ENCODE measurements around the gene TBC1D21. TPM values are rescaled to one million over a fixed set of nuclear protein-coding genes. Genes with fewer than 3 reads are reported as not detected.

Gene TBC1D21
- total RNA-seq, 1 donor from 2014 or later, result not detected

- Histone ChIP-seq H3K4me1 (no peaks in the 10 kb centered on the region), H3K36me3 (no peaks in the 10 kb centered on the region), H3K27me3 (no peaks in the 10 kb centered on the region), H3K4me3 (no peak overlapping the region), H3K9me3 (no peaks in the 10 kb centered on the region), H3K27ac (no peak overlapping the region)
- no peak for DNase-seq (ENCODE audit: low spot score in 2 of 2)
- intact Hi-C loops (cut with DNase I), result no loop called here
- no peak for TF ChIP-seq CTCF (IDR thresholded peaks at IDR 0.05)
Measured at GRCh38 chr15:73867426-73867825, 5.9 kb upstream of the TBC1D21 start.

GRCh38 chr15:73867956-73868355, 5.4 kb upstream of the TBC1D21 start:
- Histone ChIP-seq H3K27me3 (no peaks in the 10 kb centered on the region), H3K4me3 (no peak overlapping the region), H3K4me1 (no peaks in the 10 kb centered on the region), H3K9me3 (no peaks in the 10 kb centered on the region), H3K36me3 (no peaks in the 10 kb centered on the region), H3K27ac (no peak overlapping the region)
- TF ChIP-seq CTCF (IDR thresholded peaks at IDR 0.05), result no peak
- intact Hi-C loops (cut with DNase I), result no loop called here
- no peak for DNase-seq (ENCODE audit: low spot score in 2 of 2)

GRCh38 chr15:73869216-73869995, 4.0 kb upstream of the TBC1D21 start:
- Histone ChIP-seq H3K27me3 (no peaks in the 10 kb centered on the region), H3K4me1 (no peaks in the 10 kb centered on the region), H3K36me3 (no peaks in the 10 kb centered on the region), H3K9me3 (no peaks in the 10 kb centered on the region), H3K4me3 (no peak overlapping the region), H3K27ac (no peak overlapping the region)
- DNase-seq (ENCODE audit: low spot score in 2 of 2), result no peak
- intact Hi-C loops (cut with DNase I), result no loop called here
- TF ChIP-seq CTCF (IDR thresholded peaks at IDR 0.05), result no peak

- no peak for DNase-seq (ENCODE audit: low spot score in 2 of 2)
Measured at GRCh38 chr15:73870700-73871408, 2.5 kb upstream of the TBC1D21 start.

GRCh38 chr15:73872346-73872745, 1.0 kb upstream of the TBC1D21 start:
- no peaks in the 10 kb centered on the region for H3K27me3 ChIP-seq
- H3K36me3 ChIP-seq, result no peaks in the 10 kb centered on the region
- intact Hi-C loops (cut with DNase I), result no loop called here
- TF ChIP-seq CTCF (IDR thresholded peaks at IDR 0.05), result no peak
- H3K27ac ChIP-seq, result no peak overlapping the region
- no peak for DNase-seq (ENCODE audit: low spot score in 2 of 2)
- no peaks in the 10 kb centered on the region for H3K9me3 ChIP-seq
- H3K4me3 ChIP-seq, result no peak overlapping the region
- H3K4me1 ChIP-seq, result no peaks in the 10 kb centered on the region

More at GRCh38 chr15:73870700-73871408, 2.5 kb upstream of the TBC1D21 start:
- Histone ChIP-seq H3K9me3 (no peaks in the 10 kb centered on the region), H3K36me3 (no peaks in the 10 kb centered on the region), H3K4me1 (no peaks in the 10 kb centered on the region), H3K4me3 (no peak overlapping the region), H3K27me3 (no peaks in the 10 kb centered on the region), H3K27ac (no peak overlapping the region)
- TF ChIP-seq CTCF (IDR thresholded peaks at IDR 0.05), result no peak
- intact Hi-C loops (cut with DNase I), result no loop called here
